ENCODE measurements around the gene TTLL6.

TTLL6 gene

GRCh38 chr17:48735062-48735351 lies 82.0 kb downstream of the TTLL6 start:
- no peak for DNase-seq

- DNase-seq, result no peak
Observed at GRCh38 chr17:48734333-48735061, 82.5 kb downstream of the TTLL6 start.

- no peak for DNase-seq
Observed at GRCh38 chr17:48733632-48734328, 83.2 kb downstream of the TTLL6 start.

GRCh38 chr17:48732688-48733629 lies 84.1 kb downstream of the TTLL6 start:
- no peak for DNase-seq

GRCh38 chr17:48731355-48731754 lies 85.7 kb downstream of the TTLL6 start:
- DNase-seq, result no peak

GRCh38 chr17:48730240-48730550 lies 86.8 kb downstream of the TTLL6 start:
- DNase-seq, result no peak

- DNase-seq, result no peak
Observed at GRCh38 chr17:48729335-48730239, 87.4 kb downstream of the TTLL6 start.

- no peak for DNase-seq
Observed at GRCh38 chr17:48728232-48729231, 88.5 kb downstream of the TTLL6 start, which contains the start of gene HOXB13. TSS of gene HOXB13 (minus strand) at chr17:48728750. CDS start at chr17:48728593, 157 bp downstream.

- no peak for DNase-seq
Observed at GRCh38 chr17:48727415-48728175, 89.4 kb downstream of the TTLL6 start.

- DNase-seq, result no peak
Observed at GRCh38 chr17:48726916-48727286, 90.1 kb downstream of the TTLL6 start.

GRCh38 chr17:48726114-48726915 lies 90.7 kb downstream of the TTLL6 start:
- no peak for DNase-seq

- no peak for DNase-seq
Observed at GRCh38 chr17:48725288-48726064, 91.6 kb downstream of the TTLL6 start.

- DNase-seq, result no peak
Observed at GRCh38 chr17:48725004-48725287, 92.1 kb downstream of the TTLL6 start.

- DNase-seq, result peak; percentile 35
Observed at GRCh38 chr17:48724251-48725003, 92.6 kb downstream of the TTLL6 start.

- no peak for DNase-seq
Observed at GRCh38 chr17:48723423-48724250, 93.4 kb downstream of the TTLL6 start.

- no peak for DNase-seq
Observed at GRCh38 chr17:48722915-48723422, 94.1 kb downstream of the TTLL6 start, which contains the start of gene PRAC2. TSS of gene PRAC2 (plus strand) at chr17:48723185. CDS start at chr17:48724411, 1,226 bp downstream.

Data from NCI-H2081 treated with DMSO at 0.1 percent for 48 hours (cell line).